Lower leg skin (tissue), 3 donors: ENCODE measurements around the gene NFASC.

Experiments used
- POLR2A ChIP-seq, 2 donors: fragments of 450-650 bp; IDR thresholded peaks; one replicate each; pipeline ENCODE4 v1.6.1; 2016 to 2017; ENCODE audit warnings: antibody characterized with exemption in 2 of 2, mild to moderate bottlenecking in 1 of 2, moderate library complexity in 1 of 2
- TF ChIP-seq, protein P1 (sequence below), 3 donors: fragments of 450-650 bp; IDR thresholded peaks; one replicate each; pipeline ENCODE4 v1.5.1; 2016; ENCODE audit warnings: antibody characterized with exemption in 3 of 3, mild to moderate bottlenecking in 3 of 3, moderate library complexity in 2 of 3

DNA sequence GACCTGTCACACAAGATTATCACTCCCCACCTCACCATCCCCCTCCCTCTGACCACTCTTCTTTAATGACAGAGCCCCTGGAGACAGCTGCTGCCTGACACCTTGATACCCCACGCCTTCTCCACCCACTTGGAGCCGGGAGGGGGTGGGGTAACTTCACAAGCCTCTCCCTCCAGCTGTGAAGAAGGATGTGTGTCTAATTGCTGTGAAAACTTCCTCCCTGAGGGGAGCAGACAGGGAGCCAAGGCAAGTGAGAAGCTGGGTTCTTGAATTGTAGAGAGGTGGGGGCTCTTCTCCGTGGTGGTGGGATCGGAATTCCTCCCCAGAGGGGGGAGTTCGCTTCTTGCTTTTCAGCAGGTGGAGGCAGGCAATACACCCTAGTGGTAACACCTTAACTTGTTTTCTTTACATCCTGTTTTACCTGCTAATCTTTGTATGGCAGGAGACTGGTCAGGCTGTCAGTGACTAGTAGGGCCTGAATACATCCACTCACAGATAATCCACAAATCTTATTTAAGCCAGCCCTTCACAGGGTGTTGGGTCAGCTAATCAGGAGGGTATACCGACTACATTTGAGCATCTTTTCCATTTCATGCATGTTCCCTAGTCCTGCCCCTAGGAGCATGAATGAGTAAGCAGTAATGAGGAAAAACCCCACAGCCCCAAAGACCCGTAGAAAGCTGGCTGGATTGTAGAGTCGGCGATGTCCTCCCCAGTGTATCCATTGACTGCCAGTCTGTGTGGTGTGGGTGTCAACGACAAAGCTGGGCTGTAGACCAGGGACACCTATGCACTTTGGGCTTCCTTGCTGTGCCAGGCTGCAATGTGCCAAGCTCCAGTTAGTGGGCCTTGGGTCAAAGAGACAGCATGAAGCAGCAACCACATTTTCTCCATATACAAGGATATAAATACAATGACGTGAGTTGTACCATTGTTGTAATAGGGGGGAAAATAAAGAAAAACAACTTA is 57.3 kb downstream of the NFASC start:
- TF ChIP-seq, protein P1, sequence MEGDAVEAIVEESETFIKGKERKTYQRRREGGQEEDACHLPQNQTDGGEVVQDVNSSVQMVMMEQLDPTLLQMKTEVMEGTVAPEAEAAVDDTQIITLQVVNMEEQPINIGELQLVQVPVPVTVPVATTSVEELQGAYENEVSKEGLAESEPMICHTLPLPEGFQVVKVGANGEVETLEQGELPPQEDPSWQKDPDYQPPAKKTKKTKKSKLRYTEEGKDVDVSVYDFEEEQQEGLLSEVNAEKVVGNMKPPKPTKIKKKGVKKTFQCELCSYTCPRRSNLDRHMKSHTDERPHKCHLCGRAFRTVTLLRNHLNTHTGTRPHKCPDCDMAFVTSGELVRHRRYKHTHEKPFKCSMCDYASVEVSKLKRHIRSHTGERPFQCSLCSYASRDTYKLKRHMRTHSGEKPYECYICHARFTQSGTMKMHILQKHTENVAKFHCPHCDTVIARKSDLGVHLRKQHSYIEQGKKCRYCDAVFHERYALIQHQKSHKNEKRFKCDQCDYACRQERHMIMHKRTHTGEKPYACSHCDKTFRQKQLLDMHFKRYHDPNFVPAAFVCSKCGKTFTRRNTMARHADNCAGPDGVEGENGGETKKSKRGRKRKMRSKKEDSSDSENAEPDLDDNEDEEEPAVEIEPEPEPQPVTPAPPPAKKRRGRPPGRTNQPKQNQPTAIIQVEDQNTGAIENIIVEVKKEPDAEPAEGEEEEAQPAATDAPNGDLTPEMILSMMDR (IDR thresholded peaks at IDR 0.05): no peak
- TF ChIP-seq POLR2A (IDR thresholded peaks at IDR 0.05): no peak
